ENCODE data around the gene SOX13. TPM values are rescaled to one million over a fixed set of nuclear protein-coding genes. Genes with fewer than 3 reads are reported as not detected.

The SOX13 gene
- total RNA-seq, 6 experiments from 2014 or later = 12.5 to 29.1 (median 17.1) TPM

DNA sequence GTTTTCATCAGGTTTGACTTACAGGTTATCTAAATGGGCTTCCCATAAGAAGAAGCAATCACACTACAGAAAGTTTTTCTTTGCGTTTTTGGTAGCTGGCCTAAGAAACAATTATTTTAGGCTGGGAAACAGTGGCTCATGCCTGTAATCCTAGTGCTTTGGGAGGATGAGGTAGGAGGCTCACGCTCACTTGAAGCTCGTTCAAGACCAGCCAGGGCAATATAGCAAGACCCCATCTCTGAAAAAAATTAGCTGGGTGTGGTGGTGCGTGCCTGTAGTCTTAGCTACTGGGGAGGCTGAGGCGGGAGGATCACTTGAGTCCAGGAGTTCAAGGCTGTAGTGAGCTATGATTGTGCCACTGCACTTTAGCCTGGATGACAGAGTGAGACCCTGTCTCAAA, 94.8 kb downstream of the SOX13 start:
- TF ChIP-seq, protein P1, sequence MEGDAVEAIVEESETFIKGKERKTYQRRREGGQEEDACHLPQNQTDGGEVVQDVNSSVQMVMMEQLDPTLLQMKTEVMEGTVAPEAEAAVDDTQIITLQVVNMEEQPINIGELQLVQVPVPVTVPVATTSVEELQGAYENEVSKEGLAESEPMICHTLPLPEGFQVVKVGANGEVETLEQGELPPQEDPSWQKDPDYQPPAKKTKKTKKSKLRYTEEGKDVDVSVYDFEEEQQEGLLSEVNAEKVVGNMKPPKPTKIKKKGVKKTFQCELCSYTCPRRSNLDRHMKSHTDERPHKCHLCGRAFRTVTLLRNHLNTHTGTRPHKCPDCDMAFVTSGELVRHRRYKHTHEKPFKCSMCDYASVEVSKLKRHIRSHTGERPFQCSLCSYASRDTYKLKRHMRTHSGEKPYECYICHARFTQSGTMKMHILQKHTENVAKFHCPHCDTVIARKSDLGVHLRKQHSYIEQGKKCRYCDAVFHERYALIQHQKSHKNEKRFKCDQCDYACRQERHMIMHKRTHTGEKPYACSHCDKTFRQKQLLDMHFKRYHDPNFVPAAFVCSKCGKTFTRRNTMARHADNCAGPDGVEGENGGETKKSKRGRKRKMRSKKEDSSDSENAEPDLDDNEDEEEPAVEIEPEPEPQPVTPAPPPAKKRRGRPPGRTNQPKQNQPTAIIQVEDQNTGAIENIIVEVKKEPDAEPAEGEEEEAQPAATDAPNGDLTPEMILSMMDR (IDR thresholded peaks at IDR 0.05) = no peak
- no peak for TF ChIP-seq POLR2A (IDR thresholded peaks at IDR 0.05)
- 97% methylated on average over 5 of the region's 5 CpGs for WGBS (ENCODE audit: insufficient coverage, low coverage, low lambda C conversion rate, missing lambda C conversion rate)
- intact Hi-C loops (cut with DNase I) = no loop called here
- ATAC-seq (no peak), DNase-seq (no peak)
- Histone ChIP-seq H3K27ac (no peak overlapping the region), H3K27me3 (no peaks in the 10 kb centered on the region), H3K4me3 (no peak overlapping the region), H3K4me1 (peaks cover 0 to 20% (median 0%) of the 10 kb centered on the region in 4 donors), H3K9me3 (no peaks in the 10 kb centered on the region), H3K36me3 (no peaks in the 10 kb centered on the region)

DNA sequence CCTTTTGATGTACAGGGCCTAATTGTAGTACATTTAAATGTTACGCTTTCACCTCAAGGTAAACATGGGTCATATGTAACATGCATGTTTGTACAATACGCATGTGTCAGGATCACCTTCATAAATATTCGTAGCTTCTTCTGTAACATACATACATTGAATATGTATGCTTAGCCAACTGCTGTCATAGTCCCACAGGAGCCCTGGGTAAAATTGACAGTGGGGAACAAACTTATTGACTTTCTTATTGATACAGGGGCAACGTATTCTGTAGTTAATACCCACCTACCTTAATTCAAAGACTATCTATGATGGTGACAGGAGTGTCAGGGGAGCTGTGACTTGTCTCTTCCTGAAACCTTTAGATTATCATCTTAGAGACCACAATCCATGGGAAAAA, 96.9 kb downstream of the SOX13 start:
- no peak for DNase-seq
- H3K4me3 ChIP-seq = no peak overlapping the region
- peaks cover 0 to 20% (median 0%) of the 10 kb centered on the region in 4 donors for H3K4me1 ChIP-seq
- 78% methylated on average over 4 of the region's 4 CpGs for WGBS (ENCODE audit: insufficient coverage, low coverage, low lambda C conversion rate, missing lambda C conversion rate)
- H3K9me3 ChIP-seq = no peaks in the 10 kb centered on the region
- TF ChIP-seq, protein P1 (IDR thresholded peaks at IDR 0.05) = no peak
- no peak for TF ChIP-seq POLR2A (IDR thresholded peaks at IDR 0.05)
- intact Hi-C loops (cut with DNase I) = no loop called here
- H3K36me3 ChIP-seq = no peaks in the 10 kb centered on the region
- peak overlapping the region in 1 of 3 donors; percentile 42 for H3K27ac ChIP-seq
- no peaks in the 10 kb centered on the region for H3K27me3 ChIP-seq
- no peak for ATAC-seq

DNA sequence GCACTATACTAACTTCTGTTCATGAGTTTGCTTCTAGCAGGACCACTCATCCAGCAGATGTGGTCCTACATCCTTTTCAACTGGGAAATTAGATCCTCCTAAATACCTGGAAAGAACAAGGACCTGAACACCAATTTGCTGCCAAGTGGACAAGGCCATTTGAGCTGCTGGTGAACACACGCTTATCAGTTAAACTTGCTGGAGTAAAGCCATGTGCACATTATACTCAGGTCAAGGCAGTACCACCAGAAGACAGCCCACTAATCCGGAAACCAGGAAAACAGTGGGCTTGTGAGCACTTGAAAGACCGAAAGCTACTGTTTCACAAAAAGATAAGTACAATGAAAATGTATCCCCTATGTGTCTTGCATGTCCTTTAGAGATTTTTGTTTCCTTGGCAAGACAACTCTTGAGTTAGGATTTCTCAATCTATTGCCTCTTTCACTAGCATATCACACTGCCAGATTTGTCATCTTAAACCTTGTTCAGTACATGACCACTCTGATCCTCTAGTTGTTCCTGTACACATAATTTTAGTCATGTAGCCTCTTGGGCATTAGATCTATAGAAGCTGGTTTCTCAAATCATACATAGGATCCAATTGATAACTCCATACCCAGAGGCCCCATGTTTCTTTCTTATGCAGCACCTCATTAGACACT, 97.7 kb downstream of the SOX13 start:
- Histone ChIP-seq H3K4me3 (no peak overlapping the region), H3K36me3 (no peaks in the 10 kb centered on the region), H3K27ac (peak overlapping the region in 1 of 3 donors; percentile 42), H3K9me3 (no peaks in the 10 kb centered on the region), H3K4me1 (peaks cover 0 to 20% (median 0%) of the 10 kb centered on the region in 4 donors), H3K27me3 (no peaks in the 10 kb centered on the region)
- intact Hi-C loops (cut with DNase I) = no loop called here
- TF ChIP-seq, protein P1 (IDR thresholded peaks at IDR 0.05) = no peak
- no peak for TF ChIP-seq POLR2A (IDR thresholded peaks at IDR 0.05)
- DNase-seq (peak in 1 of 3 donors; percentile 59), ATAC-seq (peak; percentile 64 to 84 (median 76))
- WGBS (ENCODE audit: insufficient coverage, low coverage, low lambda C conversion rate, missing lambda C conversion rate) = 56% methylated on average over 3 of the region's 3 CpGs

DNA sequence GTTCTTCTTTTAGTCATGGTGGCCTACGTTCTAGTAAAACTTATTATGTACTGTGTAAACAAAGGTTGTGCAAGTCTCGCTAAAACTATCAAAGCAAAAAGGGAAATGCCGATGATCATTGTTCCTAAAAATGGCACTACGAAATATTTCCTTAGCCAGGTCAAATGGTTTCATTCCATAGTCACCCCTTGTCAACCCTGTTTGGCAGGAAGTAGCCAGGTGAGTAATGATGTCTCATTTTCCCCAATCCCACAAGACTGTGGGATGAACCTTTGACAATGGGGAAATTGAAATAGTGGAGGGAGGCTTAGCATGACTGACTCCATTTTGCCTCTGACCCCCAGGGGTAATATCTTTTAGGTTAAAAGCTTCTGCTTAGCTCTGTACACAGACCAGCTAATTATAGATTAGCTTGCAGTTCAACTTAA, 98.8 kb downstream of the SOX13 start:
- Histone ChIP-seq H3K4me1 (peaks cover 0 to 20% (median 0%) of the 10 kb centered on the region in 4 donors), H3K9me3 (no peaks in the 10 kb centered on the region), H3K36me3 (no peaks in the 10 kb centered on the region), H3K27ac (no peak overlapping the region), H3K4me3 (no peak overlapping the region), H3K27me3 (no peaks in the 10 kb centered on the region)
- TF ChIP-seq POLR2A (IDR thresholded peaks at IDR 0.05) = no peak
- TF ChIP-seq, protein P1 (IDR thresholded peaks at IDR 0.05) = no peak
- intact Hi-C loops (cut with DNase I) = no loop called here
- ATAC-seq (peak in 3 of 4 donors; percentile 52 to 87 (median 68)), DNase-seq (no peak)
- WGBS (ENCODE audit: insufficient coverage, low coverage, low lambda C conversion rate, missing lambda C conversion rate) = 18% methylated on average over 4 of the region's 4 CpGs
